ENCODE data around the gene HDDC3. TPM values are rescaled to one million over a fixed set of nuclear protein-coding genes. Genes with fewer than 3 reads are reported as not detected.
"Not testable (repeated sequence)": the region's sequence is repeated elsewhere in the genome, so short reads cannot be mapped to it uniquely, and the experiment has no call there.

The HDDC3 gene
- total RNA-seq, 2 experiments from 2014 or later = 38.4 to 44.3 TPM

- H3K27ac Mint-ChIP-seq = no peak overlapping the region
- no peak for DNase-seq
- no peaks in the 10 kb centered on the region for H3K27me3 Mint-ChIP-seq
- H3K4me3 Mint-ChIP-seq = no peak overlapping the region
- no peaks in the 10 kb centered on the region for H3K9me3 Mint-ChIP-seq
- H3K36me3 Mint-ChIP-seq = peaks cover 10% of the 10 kb centered on the region
- no peaks in the 10 kb centered on the region for H3K4me1 Mint-ChIP-seq
Observed at GRCh38 chr15:90945091-90945490, 12.7 kb upstream of the HDDC3 start.

- DNase-seq = no peak
- Mint-ChIP-seq H3K4me1 (no peaks in the 10 kb centered on the region), H3K27ac (no peak overlapping the region), H3K27me3 (no peaks in the 10 kb centered on the region), H3K9me3 (no peaks in the 10 kb centered on the region), H3K4me3 (no peak overlapping the region), H3K36me3 (peaks cover 9% of the 10 kb centered on the region)
Observed at GRCh38 chr15:90942354-90943120, 10.2 kb upstream of the HDDC3 start.

GRCh38 chr15:90941038-90941437 lies 8.7 kb upstream of the HDDC3 start:
- no peaks in the 10 kb centered on the region for H3K9me3 Mint-ChIP-seq
- no peak for DNase-seq
- peaks cover 14% of the 10 kb centered on the region for H3K36me3 Mint-ChIP-seq
- H3K27ac Mint-ChIP-seq = no peak overlapping the region
- H3K4me3 Mint-ChIP-seq = no peak overlapping the region
- peaks cover 9% of the 10 kb centered on the region for H3K4me1 Mint-ChIP-seq
- no peaks in the 10 kb centered on the region for H3K27me3 Mint-ChIP-seq

- Mint-ChIP-seq H3K4me3 (no peak overlapping the region), H3K4me1 (peaks cover 13% of the 10 kb centered on the region), H3K27me3 (no peaks in the 10 kb centered on the region), H3K9me3 (no peaks in the 10 kb centered on the region), H3K27ac (no peak overlapping the region), H3K36me3 (peaks cover 16% of the 10 kb centered on the region)
- DNase-seq = no peak
Observed at GRCh38 chr15:90939756-90940155, 7.4 kb upstream of the HDDC3 start.

- no peak overlapping the region for H3K4me3 Mint-ChIP-seq
- DNase-seq = no peak
- peaks cover 16% of the 10 kb centered on the region for H3K36me3 Mint-ChIP-seq
- H3K4me1 Mint-ChIP-seq = peaks cover 22% of the 10 kb centered on the region
- no peaks in the 10 kb centered on the region for H3K9me3 Mint-ChIP-seq
- no peaks in the 10 kb centered on the region for H3K27me3 Mint-ChIP-seq
- no peak overlapping the region for H3K27ac Mint-ChIP-seq
Observed at GRCh38 chr15:90938261-90938660, 5.9 kb upstream of the HDDC3 start.

- Mint-ChIP-seq H3K4me1 (peaks cover 26% of the 10 kb centered on the region), H3K9me3 (no peaks in the 10 kb centered on the region), H3K27me3 (no peaks in the 10 kb centered on the region), H3K27ac (no peak overlapping the region), H3K4me3 (peak overlapping the region; percentile 86), H3K36me3 (peaks cover 16% of the 10 kb centered on the region)
- DNase-seq = no peak
Observed at GRCh38 chr15:90936823-90937222, 4.5 kb upstream of the HDDC3 start.

GRCh38 chr15:90934949-90935751 lies 2.8 kb upstream of the HDDC3 start, which contains the start of gene UNC45A:
Gene UNC45A (plus strand): TSS chr15:90935285. CDS start chr15:90935325, 40 bp downstream.
- DNase-seq = peak; percentile 98
- H3K4me1 Mint-ChIP-seq = peaks cover 38% of the 10 kb centered on the region

GRCh38 chr15:90934256-90934948 lies 2.1 kb upstream of the HDDC3 start:
- DNase-seq = peak; percentile 89
- Mint-ChIP-seq H3K36me3 (peaks cover 18% of the 10 kb centered on the region), H3K4me1 (peaks cover 41% of the 10 kb centered on the region), H3K4me3 (peak overlapping the region; percentile 86), H3K27me3 (no peaks in the 10 kb centered on the region), H3K9me3 (no peaks in the 10 kb centered on the region), H3K27ac (peak overlapping the region; percentile 90)

More at GRCh38 chr15:90934949-90935751, 2.8 kb upstream of the HDDC3 start, which contains the start of gene UNC45A:
- H3K4me3 Mint-ChIP-seq = peak within 1 kb of the TSS; percentile 86
- H3K9me3 Mint-ChIP-seq = no peaks in the 10 kb centered on the region
- no peaks in the 10 kb centered on the region for H3K27me3 Mint-ChIP-seq
- peaks cover 18% of the 10 kb centered on the region for H3K36me3 Mint-ChIP-seq
- peak within 1 kb of the TSS; percentile 90 for H3K27ac Mint-ChIP-seq

GRCh38 chr15:90933301-90933700 lies 952 bp upstream of the HDDC3 start:
- Mint-ChIP-seq H3K4me1 (peaks cover 48% of the 10 kb centered on the region), H3K27me3 (no peaks in the 10 kb centered on the region), H3K9me3 (no peaks in the 10 kb centered on the region), H3K36me3 (peaks cover 17% of the 10 kb centered on the region), H3K27ac (no peak overlapping the region), H3K4me3 (no peak overlapping the region)
- DNase-seq = no peak

GRCh38 chr15:90932660-90932991 lies 277 bp upstream of the HDDC3 start:
- H3K36me3 Mint-ChIP-seq = peaks cover 16% of the 10 kb centered on the region
- no peak for DNase-seq
- no peaks in the 10 kb centered on the region for H3K27me3 Mint-ChIP-seq
- peaks cover 49% of the 10 kb centered on the region for H3K4me1 Mint-ChIP-seq
- peak overlapping the region; percentile 99 for H3K27ac Mint-ChIP-seq
- no peaks in the 10 kb centered on the region for H3K9me3 Mint-ChIP-seq
- H3K4me3 Mint-ChIP-seq = peak overlapping the region; percentile 98

- peaks cover 45% of the 10 kb centered on the region for H3K4me1 Mint-ChIP-seq
- DNase-seq = no peak
- no peaks in the 10 kb centered on the region for H3K9me3 Mint-ChIP-seq
- peaks cover 15% of the 10 kb centered on the region for H3K36me3 Mint-ChIP-seq
- H3K27ac Mint-ChIP-seq = peak overlapping the region; percentile 99
- no peaks in the 10 kb centered on the region for H3K27me3 Mint-ChIP-seq
- peak overlapping the region; percentile 98 for H3K4me3 Mint-ChIP-seq
Observed at GRCh38 chr15:90931575-90931827, 848 bp downstream of the HDDC3 start.

GRCh38 chr15:90930861-90931574 lies 1.3 kb downstream of the HDDC3 start:
- Mint-ChIP-seq H3K27me3 (no peaks in the 10 kb centered on the region), H3K4me3 (peak overlapping the region; percentile 98), H3K9me3 (no peaks in the 10 kb centered on the region), H3K4me1 (peaks cover 40% of the 10 kb centered on the region), H3K27ac (peak overlapping the region; percentile 99), H3K36me3 (peaks cover 10% of the 10 kb centered on the region)
- no peak for DNase-seq

- DNase-seq = no peak
- Mint-ChIP-seq H3K4me1 (peaks cover 37% of the 10 kb centered on the region), H3K36me3 (peaks cover 9% of the 10 kb centered on the region), H3K4me3 (peak overlapping the region; percentile 98), H3K9me3 (no peaks in the 10 kb centered on the region), H3K27me3 (no peaks in the 10 kb centered on the region), H3K27ac (peak overlapping the region; percentile 99)
Observed at GRCh38 chr15:90929246-90930019, 2.9 kb downstream of the HDDC3 start.

GRCh38 chr15:90928106-90928505 lies 4.2 kb downstream of the HDDC3 start:
- H3K9me3 Mint-ChIP-seq, H3K36me3 Mint-ChIP-seq, DNase-seq, H3K27ac Mint-ChIP-seq, H3K27me3 Mint-ChIP-seq: not testable (repeated sequence)
- peaks cover 33% of the 10 kb centered on the region for H3K4me1 Mint-ChIP-seq
- peak overlapping the region; percentile 42 for H3K4me3 Mint-ChIP-seq
